Fibroblast of skin of right biceps (primary cell): ENCODE measurements around the gene AKT1S1.
"Not testable (repeated sequence)": the region's sequence is repeated elsewhere in the genome, so short reads cannot be mapped to it uniquely, and the experiment has no call there.

Experiments used
- DNase-seq: peaks from one replicate; pipeline ENCODE4 v3.0.0-alpha.2; 2013

The AKT1S1 gene

GRCh38 chr19:49877020-49877878 is at the start of gene AKT1S1, which contains the start of gene TBC1D17:
TSS of gene AKT1S1 (minus strand) at chr19:49877355. CDS start at chr19:49873295, 4,060 bp downstream.
TSS of gene TBC1D17 (plus strand) at chr19:49877702. CDS start at chr19:49877724, 22 bp downstream.
- peak; percentile 100 for DNase-seq

- DNase-seq = no peak
Measured at GRCh38 chr19:49926515-49926914, 49.4 kb upstream of the AKT1S1 start.

GRCh38 chr19:49925486-49925885 is 48.3 kb upstream of the AKT1S1 start:
- no peak for DNase-seq

GRCh38 chr19:49924881-49925210 is 47.7 kb upstream of the AKT1S1 start:
- not testable (repeated sequence) for DNase-seq

GRCh38 chr19:49924004-49924880 is 47.1 kb upstream of the AKT1S1 start:
- peak; percentile 62 for DNase-seq

- no peak for DNase-seq
Measured at GRCh38 chr19:49923055-49924003, 46.2 kb upstream of the AKT1S1 start.

- DNase-seq = peak; percentile 68
Measured at GRCh38 chr19:49921871-49922795, 45.0 kb upstream of the AKT1S1 start.

- no peak for DNase-seq
Measured at GRCh38 chr19:49920624-49921363, 43.6 kb upstream of the AKT1S1 start.

GRCh38 chr19:49918089-49918488 is 40.9 kb upstream of the AKT1S1 start:
- DNase-seq = no peak

- DNase-seq = no peak
Measured at GRCh38 chr19:49916839-49917733, 39.9 kb upstream of the AKT1S1 start.

- no peak for DNase-seq
Measured at GRCh38 chr19:49915271-49915670, 38.1 kb upstream of the AKT1S1 start.

- no peak for DNase-seq
Measured at GRCh38 chr19:49913720-49914119, 36.6 kb upstream of the AKT1S1 start.

- no peak for DNase-seq
Measured at GRCh38 chr19:49912965-49913685, 36.0 kb upstream of the AKT1S1 start.

- no peak for DNase-seq
Measured at GRCh38 chr19:49911381-49912145, 34.4 kb upstream of the AKT1S1 start.

- DNase-seq = no peak
Measured at GRCh38 chr19:49910179-49910578, 33.0 kb upstream of the AKT1S1 start.

GRCh38 chr19:49908480-49909420 is 31.6 kb upstream of the AKT1S1 start:
- no peak for DNase-seq
